ENCODE results near the gene AUTS2.

- TF ChIP-seq TARDBP (IDR thresholded peaks at IDR 0.05), result no peak
- TF ChIP-seq FOXM1 (IDR thresholded peaks at IDR 0.05; ENCODE audit: borderline replicate concordance), result no peak
- TF ChIP-seq ZNF384 (IDR thresholded peaks at IDR 0.05), result no peak
- no peak for TF ChIP-seq ARNT (IDR thresholded peaks at IDR 0.05)
- TF ChIP-seq ELF4 (IDR thresholded peaks at IDR 0.05), result no peak
- no peak for TF ChIP-seq FOXA1 (IDR thresholded peaks at IDR 0.05)
- no peak for TF ChIP-seq SUZ12 (IDR thresholded peaks at IDR 0.05)
- TF ChIP-seq L3MBTL2 (conservative IDR thresholded peaks at IDR 0.05), result no peak
- TF ChIP-seq BHLHE40 (IDR thresholded peaks at IDR 0.05; ENCODE audit: borderline replicate concordance), result no peak
- TF ChIP-seq FOXK2 (IDR thresholded peaks at IDR 0.05), result no peak
These were observed 264.3 kb downstream of the AUTS2 start for GRCh38 chr7:69862413-69863064.
